Measurements from ENCODE around the gene SMPDL3A.

SMPDL3A gene

GRCh38 chr6:122778302-122778701, 10.8 kb upstream of the SMPDL3A start:
- no peak for DNase-seq (ENCODE audit: low spot score)

- DNase-seq (ENCODE audit: low spot score) = no peak
Measured at GRCh38 chr6:122778985-122779661, 9.9 kb upstream of the SMPDL3A start.

- no peak for DNase-seq (ENCODE audit: low spot score)
Measured at GRCh38 chr6:122779667-122780066, 9.4 kb upstream of the SMPDL3A start, which contains the start of gene FABP7. Gene FABP7, plus strand, starts transcription at chr6:122779716. Its CDS starts 79 bp downstream, at chr6:122779795.

- no peak for DNase-seq (ENCODE audit: low spot score)
Measured at GRCh38 chr6:122780114-122780513, 8.9 kb upstream of the SMPDL3A start.

- DNase-seq (ENCODE audit: low spot score) = no peak
Measured at GRCh38 chr6:122781716-122782115, 7.3 kb upstream of the SMPDL3A start.

- DNase-seq (ENCODE audit: low spot score) = no peak
Measured at GRCh38 chr6:122783401-122783800, 5.7 kb upstream of the SMPDL3A start.

- DNase-seq (ENCODE audit: low spot score) = no peak
Measured at GRCh38 chr6:122785891-122786290, 3.2 kb upstream of the SMPDL3A start.

- no peak for DNase-seq (ENCODE audit: low spot score)
Measured at GRCh38 chr6:122787721-122788120, 1.3 kb upstream of the SMPDL3A start.

- no peak for DNase-seq (ENCODE audit: low spot score)
Measured at GRCh38 chr6:122788208-122788607, 850 bp upstream of the SMPDL3A start.

GRCh38 chr6:122788663-122789181, 336 bp upstream of the SMPDL3A start:
- no peak for DNase-seq (ENCODE audit: low spot score)

GRCh38 chr6:122790028-122790422, 967 bp downstream of the SMPDL3A start:
- no peak for DNase-seq (ENCODE audit: low spot score)

- DNase-seq (ENCODE audit: low spot score) = no peak
Measured at GRCh38 chr6:122790423-122791309, 1.6 kb downstream of the SMPDL3A start.

GRCh38 chr6:122791310-122791679, 2.2 kb downstream of the SMPDL3A start:
- DNase-seq (ENCODE audit: low spot score) = no peak

GRCh38 chr6:122792766-122793165, 3.7 kb downstream of the SMPDL3A start:
- no peak for DNase-seq (ENCODE audit: low spot score)

GRCh38 chr6:122797537-122797936, 8.5 kb downstream of the SMPDL3A start:
- no peak for DNase-seq (ENCODE audit: low spot score)

- no peak for DNase-seq (ENCODE audit: low spot score)
Measured at GRCh38 chr6:122798099-122798641, 9.1 kb downstream of the SMPDL3A start.

GRCh38 chr6:122799140-122799745, 10.2 kb downstream of the SMPDL3A start:
- DNase-seq (ENCODE audit: low spot score) = no peak

GRCh38 chr6:122799916-122800686, 11.0 kb downstream of the SMPDL3A start:
- no peak for DNase-seq (ENCODE audit: low spot score)

GRCh38 chr6:122800906-122801305, 11.8 kb downstream of the SMPDL3A start:
- no peak for DNase-seq (ENCODE audit: low spot score)

GRCh38 chr6:122801397-122801796, 12.3 kb downstream of the SMPDL3A start:
- no peak for DNase-seq (ENCODE audit: low spot score)

- no peak for DNase-seq (ENCODE audit: low spot score)
Measured at GRCh38 chr6:122803171-122803661, 14.2 kb downstream of the SMPDL3A start.
